ENCODE measurements around the gene BRD9.

BRD9 gene

DNA sequence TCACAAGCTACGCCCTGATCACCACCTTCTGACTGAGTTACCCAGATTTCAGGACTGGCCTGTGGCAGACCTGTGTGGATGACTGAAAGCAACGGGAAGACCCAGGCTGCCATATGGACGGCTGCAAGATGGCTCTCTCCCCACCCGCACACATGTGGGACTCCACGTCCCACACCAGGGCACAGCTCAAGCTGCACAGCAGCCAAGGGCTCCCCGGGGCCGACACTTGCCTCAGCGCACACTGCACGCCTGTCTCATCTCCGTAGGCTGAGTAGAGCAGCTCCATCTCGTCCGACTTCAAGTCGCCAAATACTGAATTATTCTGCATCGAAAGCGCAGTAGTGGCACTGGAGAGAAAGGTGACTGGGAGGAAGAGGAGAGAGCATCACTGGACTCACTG is 14.5 kb downstream of the BRD9 start:
- DNase-seq (ENCODE audit: low spot score): no peak

DNA sequence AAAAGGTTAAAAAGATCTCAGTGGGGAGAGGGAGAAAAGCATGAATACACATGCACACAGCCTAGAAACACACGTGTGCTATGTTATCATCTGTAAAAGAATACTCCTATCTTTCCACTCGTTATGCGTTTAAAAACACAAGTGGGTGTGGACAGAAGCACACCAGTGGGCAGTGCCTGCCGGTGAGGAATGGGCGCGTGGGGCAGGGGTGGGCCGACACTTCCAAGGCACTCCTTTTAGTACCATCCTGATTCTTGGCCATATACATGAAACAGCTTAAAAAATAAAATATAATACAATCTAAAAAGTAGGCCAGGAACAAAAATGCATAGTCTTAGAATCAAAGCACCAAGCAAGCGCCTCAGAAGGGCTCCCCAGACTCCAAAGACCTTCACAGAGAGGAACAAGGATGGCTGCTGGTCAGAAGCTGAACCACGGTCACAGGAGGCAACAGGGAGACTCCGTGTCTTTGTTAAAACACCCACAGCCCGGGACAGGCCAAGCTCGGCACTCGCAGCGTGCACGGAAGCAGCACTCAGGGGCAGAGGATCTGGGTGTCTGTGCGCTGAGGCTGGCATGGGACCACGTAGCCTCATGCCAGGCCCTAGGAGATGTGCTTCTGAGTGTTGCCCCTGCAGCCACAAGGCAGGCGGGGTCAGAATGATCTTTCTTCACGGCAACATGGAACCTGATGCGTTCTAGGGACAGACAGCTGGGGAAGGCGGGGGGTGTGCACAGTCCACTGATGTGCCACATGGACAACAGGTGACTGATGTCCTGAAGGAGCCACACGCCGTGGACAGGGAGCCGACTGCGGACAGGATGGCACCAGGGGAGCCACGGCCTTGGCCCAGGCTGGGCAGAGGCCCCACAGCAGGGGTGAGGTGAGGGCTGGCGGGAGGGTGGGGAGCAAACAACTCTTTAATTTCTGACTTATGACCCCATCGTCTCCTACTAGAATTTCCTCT is 15.9 kb downstream of the BRD9 start:
- no peak for DNase-seq (ENCODE audit: low spot score)

DNA sequence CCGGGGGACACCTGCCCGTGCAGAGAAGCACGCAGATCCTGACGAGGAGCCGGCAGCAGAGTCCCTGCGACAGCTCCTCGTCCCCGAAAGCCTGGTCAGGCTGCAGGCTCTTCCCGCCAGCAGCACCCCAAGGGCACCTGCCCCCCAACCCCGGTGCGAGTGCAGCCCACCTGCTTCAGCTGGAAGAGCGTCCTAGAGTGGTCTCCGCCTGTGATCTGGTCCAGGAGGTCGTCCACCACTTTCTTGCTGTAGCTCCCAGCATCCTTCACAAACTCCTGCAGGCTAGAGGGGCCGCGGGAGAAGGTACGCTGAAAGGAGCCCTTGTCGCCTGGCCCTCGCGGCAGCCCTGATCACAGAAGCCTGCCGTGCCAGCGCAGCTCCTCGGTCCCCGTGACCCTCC is 16.7 kb downstream of the BRD9 start:
- no peak for DNase-seq (ENCODE audit: low spot score)

DNA sequence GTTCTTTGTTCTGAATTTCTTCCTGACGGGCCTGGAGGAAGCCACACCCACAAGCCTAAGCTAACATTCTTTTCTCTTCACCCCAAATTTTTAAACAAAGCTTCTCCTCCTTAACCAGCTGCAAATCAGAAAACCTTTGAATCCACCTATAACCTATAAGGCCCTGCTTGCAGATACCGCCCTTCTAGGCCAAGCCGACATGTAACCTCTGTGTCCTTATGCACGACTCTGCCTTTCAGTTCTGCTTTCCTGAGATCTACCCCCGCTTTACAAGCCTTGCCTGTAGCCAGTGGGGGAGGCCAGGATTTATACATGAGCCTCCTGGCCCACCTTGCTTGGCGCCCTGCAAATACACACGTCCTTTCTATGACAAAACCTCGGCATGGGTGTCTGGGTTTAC is 19.3 kb downstream of the BRD9 start:
- DNase-seq (ENCODE audit: low spot score): no peak

DNA sequence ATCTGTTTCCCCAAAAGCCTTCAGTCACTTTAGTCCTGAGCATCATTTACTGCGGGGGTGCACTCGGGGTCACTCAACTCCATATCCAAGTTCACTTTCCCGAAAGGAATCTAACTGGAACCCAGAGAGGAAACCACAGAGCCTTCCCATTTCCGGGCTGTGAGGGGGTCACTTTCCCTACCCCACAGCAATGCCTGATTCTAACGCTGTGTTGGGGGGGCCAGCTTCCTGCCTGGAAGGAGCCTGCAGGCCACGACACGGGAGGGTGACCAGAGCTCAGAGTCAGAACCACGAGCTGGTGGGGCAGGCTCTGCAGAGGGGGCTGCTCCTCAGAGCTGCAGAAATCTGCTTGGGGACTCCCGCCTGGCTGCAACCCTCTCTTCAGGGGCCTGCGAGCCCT is 20.3 kb downstream of the BRD9 start:
- DNase-seq (ENCODE audit: low spot score): no peak

DNA sequence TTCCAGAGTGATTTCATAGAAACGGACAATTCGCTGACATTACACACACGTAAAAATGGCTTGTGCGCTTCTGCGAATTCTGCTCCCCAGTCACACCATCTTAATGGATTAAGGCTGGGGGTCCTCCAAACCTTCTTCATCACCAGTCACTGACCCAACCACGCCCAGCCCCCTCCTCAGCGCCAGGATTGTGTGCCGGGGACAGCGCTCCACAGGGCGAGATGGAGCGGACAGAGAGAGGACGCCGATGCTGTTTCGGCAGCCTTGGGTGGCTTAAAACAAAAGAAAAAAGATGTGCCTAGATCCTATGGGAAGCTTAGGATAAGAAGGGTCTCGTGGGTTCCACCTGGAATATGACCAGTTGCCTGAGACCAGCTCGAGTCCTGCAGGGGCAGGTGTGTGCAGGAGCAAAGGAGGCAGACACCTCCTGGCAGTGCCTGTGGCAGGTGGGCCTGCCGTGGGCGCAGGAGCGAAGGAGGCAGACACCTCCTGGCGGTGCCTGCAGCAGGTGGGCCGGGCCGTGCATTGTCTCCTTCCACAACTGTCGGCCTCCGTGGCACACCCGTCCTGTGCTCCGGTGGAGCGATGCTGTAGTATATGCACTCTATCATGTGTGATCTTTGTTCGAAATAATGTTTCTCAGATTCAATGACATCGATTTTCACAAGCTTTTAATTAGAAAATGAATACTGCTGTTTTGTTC is 20.9 kb downstream of the BRD9 start:
- DNase-seq (ENCODE audit: low spot score): no peak

DNA sequence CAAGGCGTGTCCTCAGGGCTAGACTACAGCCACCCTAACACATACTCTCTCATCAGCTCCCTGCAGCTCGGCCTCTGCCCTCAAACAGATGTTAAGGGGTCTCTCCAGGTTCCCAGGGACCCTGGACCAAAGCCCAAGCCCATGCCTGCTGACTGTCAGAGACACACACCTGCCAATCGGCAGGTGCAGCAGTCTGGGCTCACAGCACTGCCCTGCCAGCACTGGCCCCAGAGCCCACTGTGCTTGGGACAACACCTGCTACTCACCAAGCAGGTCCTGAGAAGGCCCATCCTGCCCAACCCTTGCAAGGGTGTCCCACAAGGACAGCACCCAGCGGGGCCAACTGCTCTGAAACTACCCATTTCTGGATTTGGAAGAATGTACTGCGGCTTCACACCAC is 21.6 kb downstream of the BRD9 start:
- no peak for DNase-seq (ENCODE audit: low spot score)

DNA sequence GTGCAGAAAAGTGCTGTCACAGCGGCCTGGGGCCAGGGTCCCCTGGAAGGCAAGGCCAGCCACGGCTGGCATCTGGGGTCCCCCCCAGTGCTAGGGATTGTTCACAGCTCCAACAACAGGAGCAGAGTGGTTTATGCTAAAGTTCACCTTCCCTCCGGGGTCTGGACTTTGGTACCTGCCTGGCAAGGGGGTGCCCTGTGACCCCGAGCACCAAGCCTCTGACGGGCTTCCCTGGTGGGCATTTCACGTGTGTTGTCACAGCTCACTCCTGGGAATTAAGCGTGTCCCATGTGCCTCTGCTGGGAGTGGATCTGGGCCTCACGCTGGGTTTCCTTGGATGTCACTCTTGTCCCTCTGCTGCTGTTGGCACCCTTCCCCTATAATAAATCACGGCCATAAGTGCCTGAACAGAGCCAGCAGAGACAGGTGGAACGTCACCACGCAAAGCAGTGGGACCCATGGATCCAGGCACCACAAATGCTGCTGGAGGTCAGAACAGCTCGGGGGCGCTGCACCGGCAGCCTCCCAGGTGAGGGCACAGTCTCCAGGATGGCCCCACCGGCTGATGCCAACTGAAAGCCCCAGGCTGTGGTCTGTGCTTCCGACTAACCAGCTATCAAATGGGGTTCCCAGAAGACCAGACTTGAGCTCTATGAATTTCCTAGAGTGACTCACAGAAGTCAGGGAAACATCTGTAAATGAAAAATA is 24.0 kb downstream of the BRD9 start:
- no peak for DNase-seq (ENCODE audit: low spot score)

DNA sequence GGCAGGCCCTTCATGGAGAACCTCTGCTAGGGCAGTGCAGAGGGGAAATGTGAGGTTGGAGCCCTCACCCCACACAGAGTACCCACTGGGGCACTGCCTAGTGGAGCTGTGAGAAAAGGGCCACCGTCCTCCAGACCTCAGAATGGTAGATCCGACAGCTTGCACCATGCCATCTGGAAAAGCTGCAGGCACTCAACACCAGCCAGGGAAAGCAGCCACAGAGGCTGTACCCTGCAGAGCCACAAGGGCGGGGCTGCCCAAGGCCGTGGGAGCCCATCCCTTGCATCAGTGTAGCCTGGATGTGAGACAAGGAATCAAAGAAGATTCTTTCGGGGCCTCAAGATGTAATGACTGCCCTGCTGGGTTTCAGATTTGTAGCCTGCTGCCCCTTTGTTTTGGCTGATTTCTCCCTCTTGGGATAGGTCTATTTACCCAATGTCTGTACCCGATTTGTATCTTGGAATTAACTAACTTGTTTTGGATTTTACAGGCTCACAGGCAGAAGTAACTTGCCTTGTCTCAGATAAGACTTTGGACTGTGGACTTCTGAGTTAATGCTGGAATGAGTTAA is 25.2 kb downstream of the BRD9 start:
- no peak for DNase-seq (ENCODE audit: low spot score)

DNA sequence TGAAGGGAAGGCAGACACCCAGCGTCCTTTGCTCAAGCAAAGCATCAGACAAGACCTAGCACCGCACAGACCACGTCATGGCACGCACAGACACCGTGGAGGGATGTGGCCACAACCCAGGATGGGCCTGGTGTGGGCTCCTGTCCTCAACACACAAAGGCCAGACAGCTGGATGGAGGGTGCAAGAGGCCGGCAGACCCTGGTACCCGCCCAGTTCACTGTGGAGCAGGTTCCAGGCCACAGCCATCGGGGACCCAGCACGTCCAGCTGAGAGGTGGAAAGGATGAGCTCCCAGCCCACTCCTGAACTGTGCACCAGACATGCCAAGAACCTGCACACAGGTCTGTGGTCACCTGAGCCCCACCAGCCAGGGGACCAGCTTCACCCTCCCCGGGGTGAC is 26.8 kb downstream of the BRD9 start:
- no peak for DNase-seq (ENCODE audit: low spot score)

DNA sequence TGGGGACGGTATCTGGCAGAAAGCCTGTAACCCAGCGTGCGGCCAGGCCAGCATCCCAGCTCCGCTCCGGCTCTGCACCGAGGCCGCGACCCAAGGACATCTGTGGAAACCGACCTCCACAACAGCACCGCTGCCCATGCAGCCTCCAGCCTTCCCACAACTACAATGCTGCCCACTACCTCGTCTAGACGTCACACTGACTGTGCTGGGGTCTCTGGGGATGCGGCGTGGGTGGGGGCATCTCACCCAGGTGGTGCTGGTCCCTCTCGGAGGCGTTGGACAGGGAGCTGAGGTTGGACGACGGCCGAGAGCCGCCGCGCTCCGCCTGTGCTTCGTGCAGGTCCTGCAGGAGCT is 27.5 kb downstream of the BRD9 start:
- no peak for DNase-seq (ENCODE audit: low spot score)

DNA sequence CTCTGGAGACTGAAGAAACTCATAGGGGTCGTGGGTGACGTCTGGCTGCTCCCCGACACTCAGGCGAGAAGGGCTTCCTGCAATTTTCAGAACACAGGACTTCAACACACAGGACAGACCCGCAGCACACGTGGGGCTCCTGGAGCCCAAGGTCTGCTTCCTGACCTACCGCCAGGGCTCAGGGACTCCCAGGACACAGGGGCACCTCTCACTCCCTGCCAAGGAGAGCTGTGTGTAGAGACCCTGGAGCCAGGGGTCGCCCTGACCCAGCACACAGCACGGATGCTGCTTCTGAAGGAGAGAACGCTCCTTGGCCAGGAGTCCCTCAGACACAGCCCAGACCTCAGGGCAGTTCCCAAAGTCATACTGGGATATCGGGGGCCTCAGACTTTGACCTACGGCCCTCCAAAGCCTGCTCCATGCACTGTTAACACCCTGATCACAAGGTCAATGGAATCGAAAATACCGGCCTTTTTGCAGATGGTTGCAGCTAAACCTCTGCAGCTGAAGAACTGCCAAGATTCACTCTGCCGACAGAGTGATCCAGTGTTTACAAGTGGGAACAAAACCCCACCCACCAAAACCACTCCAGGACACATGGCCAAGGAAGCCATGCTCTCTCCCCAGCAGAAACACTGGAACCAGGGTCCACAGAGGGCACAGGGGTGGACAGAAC is 28.0 kb downstream of the BRD9 start:
- no peak for DNase-seq (ENCODE audit: low spot score)

DNA sequence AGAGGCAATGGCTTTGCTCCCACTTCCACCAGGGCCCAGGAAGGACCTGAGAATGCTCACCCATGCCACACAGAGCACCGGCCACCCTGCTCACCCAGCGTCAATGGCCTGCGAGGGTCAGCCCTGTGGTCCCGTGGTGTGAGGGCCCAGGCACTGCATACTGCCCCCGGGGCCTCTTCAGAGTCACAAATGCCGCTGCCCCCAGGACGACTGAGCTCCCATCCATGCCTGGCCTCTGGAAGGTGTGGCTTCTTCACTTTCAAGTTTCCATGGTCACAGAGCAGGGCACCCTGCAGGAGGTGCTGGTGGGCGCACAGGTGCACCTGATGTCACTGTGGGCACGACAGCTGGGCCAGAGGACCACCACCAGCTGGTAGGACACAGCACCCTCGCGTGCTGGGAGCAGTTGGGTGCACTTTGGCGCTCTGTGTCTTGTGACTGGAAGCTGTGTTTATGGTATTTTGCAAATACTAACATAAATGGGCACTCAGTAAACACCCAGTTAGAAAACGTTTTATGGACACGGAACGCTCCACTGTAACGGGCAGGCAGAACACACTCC is 29.3 kb downstream of the BRD9 start:
- DNase-seq (ENCODE audit: low spot score): no peak

DNA sequence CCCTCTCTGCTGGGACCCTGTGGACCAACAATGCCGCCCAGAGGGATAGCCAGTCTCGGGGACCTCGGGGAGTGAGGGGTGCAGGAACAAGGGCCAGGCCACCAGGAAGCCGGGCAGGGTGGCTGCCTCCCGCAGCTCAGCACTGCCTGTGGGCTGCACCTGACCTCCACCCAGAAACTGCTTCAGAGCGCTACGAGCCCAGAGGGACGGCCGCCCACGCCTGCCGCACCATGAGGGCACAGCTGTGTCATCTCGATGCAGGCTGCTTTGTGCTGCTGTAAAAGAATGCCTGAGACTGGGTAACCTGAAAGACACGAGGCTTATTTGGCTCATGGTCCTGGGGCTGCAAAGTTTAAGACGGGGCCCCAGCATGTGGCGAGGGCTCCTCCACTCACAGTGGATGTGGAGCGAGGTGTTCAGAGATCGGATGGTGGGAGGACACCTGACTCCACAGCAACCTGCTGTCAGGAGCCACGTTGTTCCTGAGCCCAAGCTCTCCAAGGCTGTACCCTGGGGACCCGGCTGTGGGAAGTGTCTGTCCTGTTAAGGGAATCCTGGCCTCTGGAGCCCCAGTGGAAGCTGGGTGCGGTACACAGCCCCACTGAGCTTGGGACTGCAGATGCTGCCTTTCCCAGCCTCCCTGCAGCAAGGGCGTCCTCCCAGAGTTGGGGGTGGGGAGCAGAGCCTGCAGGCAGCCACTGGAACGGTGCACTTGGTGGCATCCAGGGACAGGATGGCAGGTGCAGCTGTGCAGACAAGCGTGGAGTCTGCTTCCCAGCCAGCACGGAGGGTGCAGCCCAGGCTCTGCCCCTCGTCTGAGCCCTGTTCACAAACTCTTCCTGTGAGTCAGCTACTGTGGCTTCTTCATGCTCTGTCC is 30.0 kb downstream of the BRD9 start:
- DNase-seq (ENCODE audit: low spot score): no peak

DNA sequence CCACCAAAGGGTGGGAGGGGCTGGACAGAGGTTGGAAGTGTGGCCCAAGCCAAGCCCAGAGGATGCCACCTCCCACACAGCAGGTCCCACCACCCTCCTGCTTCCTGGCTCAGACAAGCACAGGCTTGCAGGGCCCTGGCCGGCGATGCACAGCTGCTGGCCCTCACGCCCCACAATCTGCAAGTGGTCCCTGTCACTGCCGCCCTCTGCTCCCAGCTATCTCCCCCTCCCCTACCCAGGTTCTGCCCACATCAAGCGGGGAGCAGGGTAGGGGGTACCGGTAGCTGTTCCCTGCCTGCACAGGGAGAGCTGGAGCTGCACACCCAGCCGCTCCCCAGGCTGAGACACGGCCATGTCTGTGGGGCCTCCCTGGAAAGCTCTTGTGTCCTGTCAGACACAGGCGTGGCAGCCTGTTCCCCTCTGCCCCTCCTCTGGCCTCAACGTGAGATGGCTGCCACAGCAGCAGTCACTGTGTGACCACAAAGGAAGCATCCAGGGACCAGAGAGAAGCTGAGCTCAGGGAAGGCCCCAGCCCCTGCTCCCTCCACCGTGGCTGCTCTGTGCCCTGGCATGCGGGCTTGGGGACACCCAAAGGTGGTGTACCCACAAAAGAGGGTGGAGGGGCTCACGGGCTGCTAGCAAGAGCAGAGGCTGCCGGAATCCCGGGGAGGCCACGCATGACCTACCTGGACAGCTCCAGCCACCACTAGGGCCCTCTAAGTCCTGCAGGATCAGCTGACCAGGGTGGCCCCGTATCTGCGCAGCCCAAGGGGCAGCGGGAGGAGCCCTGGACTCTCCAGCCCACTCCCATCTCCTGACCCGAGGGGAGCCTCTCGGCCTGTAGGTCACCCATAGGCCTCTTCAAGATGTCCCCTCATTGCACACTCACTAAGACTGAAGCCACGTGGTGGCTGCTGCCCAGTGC is 30.9 kb downstream of the BRD9 start:
- DNase-seq (ENCODE audit: low spot score): no peak

DNA sequence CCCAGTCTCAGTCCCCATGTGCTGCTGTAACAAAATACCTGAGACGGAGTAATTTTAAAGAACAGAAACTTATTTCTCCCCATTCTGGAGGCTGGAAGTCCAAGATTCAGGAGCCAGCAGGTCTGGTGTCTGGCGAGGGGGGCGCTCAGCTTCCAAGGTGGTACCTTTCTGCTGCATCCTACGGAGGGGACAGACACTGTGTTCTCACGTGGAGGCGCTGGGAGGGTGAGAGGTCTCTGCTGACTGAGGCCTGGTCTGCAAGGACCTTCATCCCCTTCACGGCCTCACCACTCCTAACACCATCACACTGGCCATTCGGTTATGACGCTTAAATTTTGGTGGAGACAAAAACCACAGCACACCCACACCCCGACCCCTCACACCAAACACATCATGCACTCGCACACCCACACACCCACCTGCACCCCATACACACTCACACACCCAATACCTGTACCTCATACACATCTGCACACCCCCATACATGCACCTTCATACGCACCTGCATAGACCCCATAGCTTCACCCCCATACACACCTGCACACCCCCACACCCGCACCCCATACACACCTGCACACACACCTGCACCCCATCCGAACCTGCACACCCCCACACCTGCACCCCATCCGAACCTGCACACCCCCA is 32.0 kb downstream of the BRD9 start:
- DNase-seq (ENCODE audit: low spot score): no peak

DNA sequence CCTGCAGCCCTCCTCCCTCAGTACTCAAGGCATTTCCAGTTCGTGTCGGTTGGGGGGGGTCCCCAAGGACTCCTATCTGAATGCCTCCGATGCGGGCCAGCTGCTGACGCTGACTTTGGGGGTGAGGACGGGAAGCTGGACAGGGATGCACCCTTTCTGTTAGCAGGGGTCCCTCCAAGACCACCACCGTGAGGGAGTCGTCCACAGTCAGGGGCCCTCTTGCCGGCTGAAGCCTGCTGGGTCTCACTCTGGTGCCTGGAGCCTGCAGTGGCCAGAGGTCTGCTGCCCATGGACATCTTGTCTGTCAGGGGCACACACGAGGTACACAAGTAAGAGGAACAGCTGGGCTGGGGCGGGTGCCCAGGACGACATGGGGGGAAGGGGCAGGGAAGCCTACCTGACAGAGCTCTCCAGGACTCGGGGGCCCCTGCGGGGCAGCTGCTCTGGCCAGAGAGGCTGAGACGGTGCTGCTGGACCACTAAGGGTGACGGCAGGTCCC is 32.8 kb downstream of the BRD9 start:
- no peak for DNase-seq (ENCODE audit: low spot score)

DNA sequence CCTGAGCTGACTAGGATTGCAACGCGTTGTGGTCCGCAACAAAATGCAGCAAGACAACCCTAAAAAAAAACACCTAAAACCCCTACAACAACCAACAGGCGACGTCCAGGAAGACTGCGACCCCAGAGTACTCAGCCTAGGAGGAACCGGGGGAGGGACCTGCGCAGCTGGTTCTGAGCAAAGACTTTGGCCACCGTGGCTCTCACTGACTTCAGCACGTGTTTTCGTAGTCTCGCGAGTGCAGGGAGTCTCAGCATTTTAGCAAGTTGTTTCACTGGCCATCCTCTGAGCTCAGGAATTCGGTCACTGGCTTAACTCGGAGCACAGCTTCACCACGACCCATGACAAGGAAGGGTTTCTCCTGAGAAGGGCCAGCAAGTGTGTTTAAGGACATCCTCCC is 33.2 kb downstream of the BRD9 start:
- no peak for DNase-seq (ENCODE audit: low spot score)

DNA sequence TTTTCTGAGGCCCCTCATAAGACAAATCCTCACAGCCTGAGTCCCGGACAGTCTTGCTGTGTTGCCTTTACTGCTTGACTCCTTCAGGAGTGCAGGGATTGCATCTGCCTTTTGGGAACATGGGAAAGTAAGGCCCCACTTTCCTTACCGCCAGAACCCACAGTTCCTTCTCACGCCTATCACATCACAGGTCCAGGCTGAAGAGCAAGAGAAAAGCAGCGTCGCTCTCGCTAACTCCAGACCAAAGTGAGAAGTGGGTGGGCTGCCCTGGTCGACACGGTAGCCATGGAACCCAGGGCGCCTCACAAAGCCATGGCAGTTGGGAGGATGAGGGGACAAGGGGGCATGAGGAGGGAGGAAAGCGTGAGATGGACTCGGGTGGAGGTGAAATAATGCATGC is 33.9 kb downstream of the BRD9 start:
- no peak for DNase-seq (ENCODE audit: low spot score)
